Hepatocyte (in vitro differentiated cells): ENCODE results near the gene MEOX2.

Experiments used
- EZH2phosphoT487 ChIP-seq: fragments of 200-600 bp; sonication (generic); IDR thresholded peaks from one replicate; pipeline ENCODE4 v1.6.1; 2018; ENCODE audit warnings: antibody characterized with exemption, mild to moderate bottlenecking, low read depth, moderate library complexity; ENCODE audit not compliant: unreplicated experiment, severe bottlenecking
- TF ChIP-seq, protein P1 (sequence below): fragments of 200-600 bp; sonication (generic); IDR thresholded peaks from 2 replicates; pipeline ENCODE4 v1.5.1; 2016; ENCODE audit warnings: antibody characterized with exemption, mild to moderate bottlenecking; ENCODE audit not compliant: poor library complexity

DNA sequence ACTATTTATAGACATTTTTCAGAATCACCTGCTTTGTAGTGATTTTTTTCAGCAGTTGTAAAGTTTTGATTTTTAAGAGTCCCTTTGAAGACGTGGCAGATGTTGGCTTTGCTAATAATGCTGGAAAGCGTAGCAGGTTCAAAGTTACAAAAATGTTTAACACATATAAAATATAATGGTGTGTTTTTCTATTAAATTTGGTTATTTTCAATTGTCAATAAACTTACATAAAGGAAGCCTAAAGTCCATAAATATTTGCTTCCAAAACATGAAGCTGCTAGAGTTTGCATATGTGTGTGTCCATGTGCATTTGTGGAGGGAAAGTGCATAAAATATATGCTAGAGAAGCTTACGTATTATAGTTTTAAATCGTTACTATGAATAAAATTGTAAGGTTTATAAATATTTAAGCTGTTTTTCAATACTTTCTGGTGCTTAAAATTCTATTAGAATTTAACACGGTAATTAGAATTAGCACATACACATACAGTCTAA is 3.7 kb downstream of the MEOX2 start:
- TF ChIP-seq, protein P1, sequence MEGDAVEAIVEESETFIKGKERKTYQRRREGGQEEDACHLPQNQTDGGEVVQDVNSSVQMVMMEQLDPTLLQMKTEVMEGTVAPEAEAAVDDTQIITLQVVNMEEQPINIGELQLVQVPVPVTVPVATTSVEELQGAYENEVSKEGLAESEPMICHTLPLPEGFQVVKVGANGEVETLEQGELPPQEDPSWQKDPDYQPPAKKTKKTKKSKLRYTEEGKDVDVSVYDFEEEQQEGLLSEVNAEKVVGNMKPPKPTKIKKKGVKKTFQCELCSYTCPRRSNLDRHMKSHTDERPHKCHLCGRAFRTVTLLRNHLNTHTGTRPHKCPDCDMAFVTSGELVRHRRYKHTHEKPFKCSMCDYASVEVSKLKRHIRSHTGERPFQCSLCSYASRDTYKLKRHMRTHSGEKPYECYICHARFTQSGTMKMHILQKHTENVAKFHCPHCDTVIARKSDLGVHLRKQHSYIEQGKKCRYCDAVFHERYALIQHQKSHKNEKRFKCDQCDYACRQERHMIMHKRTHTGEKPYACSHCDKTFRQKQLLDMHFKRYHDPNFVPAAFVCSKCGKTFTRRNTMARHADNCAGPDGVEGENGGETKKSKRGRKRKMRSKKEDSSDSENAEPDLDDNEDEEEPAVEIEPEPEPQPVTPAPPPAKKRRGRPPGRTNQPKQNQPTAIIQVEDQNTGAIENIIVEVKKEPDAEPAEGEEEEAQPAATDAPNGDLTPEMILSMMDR = no peak
- TF ChIP-seq EZH2phosphoT487 = no peak
